Activated gamma-delta T cell treated with Interleukin-2 at 50 U/mL for 16 hours (primary cell): ENCODE measurements around the gene MESP2.
A peak's percentile ranks its signal among the peaks of the same experiment; 100 is the strongest.

Source experiments
- DNase-seq: peaks from one replicate; pipeline ENCODE4 v3.0.0-alpha.2; 2020

The MESP2 gene, protein sequence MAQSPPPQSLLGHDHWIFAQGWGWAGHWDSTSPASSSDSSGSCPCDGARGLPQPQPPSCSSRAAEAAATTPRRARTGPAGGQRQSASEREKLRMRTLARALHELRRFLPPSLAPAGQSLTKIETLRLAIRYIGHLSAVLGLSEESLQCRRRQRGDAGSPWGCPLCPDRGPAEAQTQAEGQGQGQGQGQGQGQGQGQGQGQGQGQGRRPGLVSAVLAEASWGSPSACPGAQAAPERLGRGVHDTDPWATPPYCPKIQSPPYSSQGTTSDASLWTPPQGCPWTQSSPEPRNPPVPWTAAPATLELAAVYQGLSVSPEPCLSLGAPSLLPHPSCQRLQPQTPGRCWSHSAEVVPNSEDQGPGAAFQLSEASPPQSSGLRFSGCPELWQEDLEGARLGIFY

DNA sequence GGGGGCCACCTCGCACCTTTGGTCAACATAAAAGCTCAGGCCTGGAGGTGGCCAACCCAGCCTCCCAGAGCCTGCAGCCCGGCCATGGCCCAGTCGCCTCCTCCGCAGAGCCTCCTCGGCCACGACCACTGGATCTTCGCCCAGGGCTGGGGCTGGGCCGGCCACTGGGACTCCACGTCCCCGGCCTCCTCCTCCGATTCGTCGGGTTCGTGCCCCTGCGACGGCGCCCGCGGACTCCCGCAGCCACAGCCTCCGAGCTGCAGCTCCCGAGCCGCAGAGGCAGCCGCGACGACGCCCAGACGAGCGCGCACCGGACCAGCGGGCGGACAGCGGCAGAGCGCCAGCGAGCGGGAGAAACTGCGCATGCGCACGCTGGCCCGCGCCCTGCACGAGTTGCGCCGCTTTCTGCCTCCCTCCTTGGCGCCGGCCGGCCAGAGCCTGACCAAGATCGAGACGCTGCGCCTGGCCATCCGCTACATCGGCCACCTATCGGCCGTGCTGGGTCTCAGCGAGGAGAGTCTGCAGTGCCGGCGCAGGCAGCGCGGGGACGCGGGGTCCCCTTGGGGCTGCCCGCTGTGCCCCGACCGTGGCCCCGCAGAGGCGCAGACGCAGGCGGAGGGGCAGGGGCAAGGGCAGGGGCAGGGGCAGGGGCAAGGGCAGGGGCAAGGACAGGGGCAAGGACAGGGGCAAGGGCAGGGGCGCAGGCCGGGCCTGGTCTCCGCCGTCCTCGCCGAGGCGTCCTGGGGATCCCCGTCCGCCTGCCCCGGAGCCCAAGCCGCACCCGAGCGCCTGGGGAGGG, at the start of gene MESP2:
Gene MESP2, plus strand, starts transcription at position 59 of the 799 bp plus-strand sequence. Its CDS starts 26 bp downstream, at position 85.
- DNase-seq, result peak; percentile 26

DNA sequence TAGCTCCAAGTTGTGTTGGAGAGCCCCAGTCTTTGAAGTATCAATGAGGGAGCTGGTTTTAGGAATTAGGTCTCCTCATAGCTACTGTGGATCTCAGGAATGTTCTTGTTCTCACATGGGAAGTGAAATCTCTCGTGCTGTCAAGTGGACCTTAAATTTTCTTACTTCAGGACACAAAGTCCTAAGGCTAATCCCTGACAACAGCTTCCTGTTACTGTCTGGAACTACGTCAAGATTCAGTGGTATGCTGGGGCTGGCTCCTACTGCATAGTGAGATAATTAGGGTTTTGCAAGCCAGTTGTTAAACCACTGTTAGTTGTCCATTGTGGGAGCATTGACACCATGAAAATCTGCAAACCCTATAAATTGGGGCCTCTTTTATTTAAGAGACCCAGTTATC, 47.9 kb upstream of the MESP2 start:
- no peak for DNase-seq

DNA sequence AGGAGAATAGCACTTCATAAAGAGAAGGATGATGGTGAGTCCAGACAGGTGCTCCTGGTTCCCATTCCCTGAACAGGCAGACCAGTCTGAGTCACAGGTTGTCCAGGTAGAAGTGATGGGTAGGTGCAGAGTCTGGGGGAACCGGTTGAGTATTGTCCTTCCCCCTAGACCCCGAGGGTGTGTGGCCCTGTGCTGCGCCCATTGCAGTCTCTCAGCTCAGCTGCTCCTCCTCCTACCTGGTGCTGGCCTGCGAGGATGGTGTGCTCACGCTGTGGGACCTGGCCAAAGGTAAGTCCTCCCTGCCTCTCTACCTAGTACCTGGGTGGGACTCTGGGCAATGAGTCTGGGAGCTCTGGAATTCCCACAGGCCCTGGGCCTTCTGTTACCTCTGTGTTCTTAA, 44.9 kb upstream of the MESP2 start:
- no peak for DNase-seq

DNA sequence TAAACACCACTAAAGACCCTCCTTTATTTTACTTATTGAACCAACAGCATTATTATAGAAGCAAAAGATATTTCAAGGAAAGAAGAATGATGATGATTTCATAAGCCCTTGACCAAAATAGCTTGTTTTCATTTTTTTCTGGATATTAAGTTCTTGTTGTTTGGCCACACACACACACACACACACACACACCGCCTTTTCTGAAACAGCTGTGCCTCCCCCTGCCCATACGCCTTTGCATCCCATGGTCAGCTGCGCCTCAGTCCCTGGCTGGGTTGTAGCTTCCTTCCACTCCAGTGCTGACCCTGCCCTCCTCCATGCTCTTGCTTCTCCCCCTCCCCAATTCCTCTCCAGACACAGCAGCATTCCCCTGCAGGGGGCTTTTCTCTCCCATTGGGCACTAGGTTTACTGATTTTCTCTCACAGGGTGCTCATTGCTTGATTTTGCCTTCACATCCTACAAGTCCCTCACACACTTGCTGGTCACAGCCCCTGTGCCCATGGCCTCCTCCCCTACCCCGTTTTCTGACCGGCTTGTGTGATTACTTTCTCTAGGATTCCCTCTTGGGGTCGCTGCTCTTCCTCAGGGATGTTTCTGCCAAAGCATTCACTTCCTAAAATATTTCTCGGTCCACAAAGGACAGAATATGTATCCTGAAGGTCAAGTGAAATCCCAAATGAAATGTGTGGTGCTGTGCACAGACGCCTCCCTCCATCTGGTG, 43.5 kb upstream of the MESP2 start:
- no peak for DNase-seq

DNA sequence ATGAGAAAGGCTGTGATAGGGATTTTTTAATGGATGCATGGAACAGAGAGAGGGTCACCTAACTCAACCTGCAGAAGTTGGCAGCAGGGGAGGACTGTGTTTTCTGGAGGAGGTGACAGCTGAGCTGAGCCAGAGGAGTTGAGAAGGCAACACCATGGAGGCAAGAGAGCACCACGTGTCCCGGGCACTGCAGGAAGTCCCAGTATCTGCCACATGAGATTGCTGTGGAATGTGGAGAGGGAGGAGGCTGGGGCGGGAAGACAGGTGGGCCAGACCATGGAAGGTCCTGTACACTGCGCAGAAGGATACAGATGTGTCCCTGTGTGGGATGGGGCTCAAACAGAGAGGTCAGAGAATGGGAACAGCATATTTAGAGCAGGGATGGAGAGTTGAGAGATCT, 40.4 kb upstream of the MESP2 start:
- DNase-seq, result no peak

DNA sequence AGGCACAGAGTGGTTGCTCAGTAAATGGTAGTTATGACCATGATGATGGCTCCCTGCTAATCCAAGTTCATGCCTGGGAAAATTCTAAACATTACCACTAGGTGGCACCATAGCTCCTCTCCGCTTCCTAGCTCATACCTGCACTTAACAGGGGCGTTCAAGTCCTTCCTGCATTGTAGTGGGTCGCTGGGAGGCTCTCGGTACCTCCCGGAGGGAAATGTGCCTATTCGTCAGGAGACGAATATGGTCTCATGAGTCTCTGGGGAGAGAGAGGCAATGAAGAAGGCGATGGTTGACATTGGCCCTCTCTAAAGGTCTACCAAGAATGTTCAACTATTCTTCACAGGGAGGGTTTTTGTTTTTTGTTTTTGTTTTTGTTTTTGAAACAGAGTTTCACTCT, 36.0 kb upstream of the MESP2 start:
- DNase-seq, result peak; percentile 55

DNA sequence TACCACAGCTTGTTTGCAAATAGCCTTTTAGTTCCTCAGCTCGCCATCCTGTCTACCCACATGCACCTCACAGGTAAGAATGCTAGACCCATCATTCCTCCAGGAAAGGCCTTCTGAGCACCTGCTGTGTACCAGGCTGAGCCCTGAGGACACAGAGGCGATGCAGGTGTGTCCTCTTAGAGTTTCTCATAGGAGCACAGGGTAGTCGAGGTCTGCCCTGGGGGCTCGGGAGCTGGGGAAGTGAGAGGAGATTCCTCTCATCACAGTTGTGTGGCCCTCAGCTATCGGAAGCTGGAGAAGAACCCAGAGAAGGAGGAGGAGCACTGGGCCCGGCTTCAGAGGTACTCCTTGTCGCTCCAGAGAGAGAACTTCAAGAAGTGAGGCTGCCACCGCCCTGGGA, 33.1 kb upstream of the MESP2 start:
- no peak for DNase-seq

DNA sequence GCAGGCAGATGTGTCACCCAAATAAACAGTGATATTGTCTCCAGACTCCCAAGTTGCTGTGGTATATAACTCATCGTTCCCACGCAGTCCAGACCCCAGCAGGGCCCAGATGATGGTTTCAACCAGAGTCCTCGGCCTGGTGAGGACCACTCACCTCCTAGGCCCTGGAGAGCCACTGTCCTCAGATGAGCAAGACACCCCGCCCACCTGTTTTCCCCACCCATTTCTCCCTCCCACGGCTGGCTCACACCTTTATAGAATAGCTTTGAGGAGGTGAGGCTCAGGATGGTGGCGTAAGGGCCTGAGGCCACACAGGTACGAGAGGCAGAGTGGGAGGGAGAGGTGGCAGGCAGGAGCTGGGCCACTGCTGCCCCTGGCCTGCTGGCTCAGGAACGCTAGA, 32.5 kb upstream of the MESP2 start:
- DNase-seq, result no peak

DNA sequence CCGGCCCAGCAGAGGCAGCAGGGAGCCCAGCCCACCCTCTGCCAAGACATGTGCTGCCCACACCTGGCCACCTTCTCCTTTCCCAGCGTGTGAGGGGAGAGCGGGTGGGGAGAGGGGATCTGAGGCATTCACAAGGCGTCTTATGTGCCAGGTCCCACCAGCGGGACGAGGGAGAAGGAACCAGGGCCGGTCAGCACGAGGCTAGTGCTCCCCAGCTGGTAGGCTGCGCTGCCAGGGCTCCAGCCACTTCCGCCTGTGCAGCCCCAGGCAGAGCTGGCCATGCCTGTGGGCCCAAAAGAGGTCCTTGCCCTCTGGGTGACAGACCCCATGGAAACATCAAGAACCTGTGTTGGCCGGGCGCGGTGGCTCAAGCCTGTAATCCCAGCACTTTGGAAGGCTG, 31.0 kb upstream of the MESP2 start:
- no peak for DNase-seq

DNA sequence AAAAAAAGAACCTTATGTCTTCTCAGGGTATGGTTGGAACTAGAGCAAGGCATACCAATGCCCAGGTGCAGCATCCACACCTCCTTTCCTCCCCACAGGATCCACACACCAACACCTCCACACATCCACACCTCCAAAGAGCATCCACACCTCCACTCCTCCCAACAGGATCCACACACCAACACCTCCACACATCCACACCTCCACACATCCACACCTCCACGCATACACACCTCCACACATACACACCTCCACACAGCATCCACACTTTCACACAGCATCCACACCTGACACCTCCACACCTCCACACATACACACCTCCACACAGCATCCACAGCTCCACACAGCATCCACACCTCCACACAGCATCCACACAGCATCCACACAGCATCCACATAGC, 30.4 kb upstream of the MESP2 start:
- DNase-seq, result no peak

DNA sequence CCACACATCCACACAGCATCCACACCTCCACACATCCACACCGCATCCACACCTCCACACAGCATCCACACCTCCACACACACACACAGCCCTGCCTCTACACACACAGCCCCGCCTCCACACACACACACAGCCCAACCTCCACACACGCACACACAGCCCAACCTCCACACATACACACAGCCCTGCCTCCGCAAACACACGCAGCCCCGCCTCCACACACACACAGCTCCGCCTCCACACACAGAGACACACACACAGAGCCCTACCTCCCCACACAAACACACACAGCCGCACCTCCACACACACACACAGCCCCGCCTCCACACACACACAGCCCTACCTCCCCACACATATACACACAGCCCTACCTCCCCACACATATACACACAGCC, 29.7 kb upstream of the MESP2 start:
- no peak for DNase-seq

DNA sequence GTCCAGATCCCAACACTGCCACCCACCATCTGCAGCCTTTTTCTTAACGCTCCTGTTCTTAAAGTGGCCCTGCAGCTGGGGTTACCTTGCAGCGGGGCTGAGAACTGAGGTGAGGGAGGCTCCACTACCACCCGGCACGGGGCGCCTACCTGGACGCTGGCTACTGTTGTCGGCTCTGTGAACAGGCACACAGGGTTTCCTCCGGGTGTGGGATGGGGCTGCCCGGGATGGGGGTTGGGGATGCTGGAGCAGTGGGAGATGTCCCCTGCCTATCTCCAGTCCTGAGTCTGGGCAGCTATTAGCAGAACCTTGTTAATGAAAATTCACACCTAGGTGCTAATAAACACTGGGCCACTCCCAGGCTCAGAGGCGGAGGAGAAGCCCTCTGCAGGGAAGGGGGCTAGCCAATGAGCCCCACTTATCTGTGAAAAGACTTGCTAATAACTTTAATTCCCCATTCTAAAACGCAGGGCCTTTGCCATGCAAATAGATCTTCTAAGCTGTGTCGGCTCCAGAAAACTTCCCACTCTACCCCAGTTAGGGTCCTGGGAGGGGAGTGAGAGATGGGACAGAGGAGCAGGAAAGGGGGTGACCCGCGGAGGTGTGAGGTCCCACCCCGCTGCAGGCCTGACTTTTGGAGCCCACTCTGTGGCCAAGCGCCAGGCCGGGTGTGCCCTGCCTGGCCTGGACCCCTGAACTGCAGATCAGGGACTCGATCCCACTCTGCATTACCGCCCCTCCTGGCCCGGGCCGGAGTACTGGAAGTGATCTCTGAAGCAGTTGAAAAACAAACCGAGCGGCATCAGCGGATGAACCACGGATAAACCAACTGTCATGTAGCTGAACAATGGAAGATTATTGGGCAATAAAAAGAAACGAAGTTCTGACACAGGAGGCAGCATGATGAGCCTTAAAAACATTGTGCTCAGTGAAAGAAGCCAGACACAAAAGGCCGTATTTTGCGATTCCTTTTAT, 28.1 kb upstream of the MESP2 start:
- DNase-seq, result no peak

DNA sequence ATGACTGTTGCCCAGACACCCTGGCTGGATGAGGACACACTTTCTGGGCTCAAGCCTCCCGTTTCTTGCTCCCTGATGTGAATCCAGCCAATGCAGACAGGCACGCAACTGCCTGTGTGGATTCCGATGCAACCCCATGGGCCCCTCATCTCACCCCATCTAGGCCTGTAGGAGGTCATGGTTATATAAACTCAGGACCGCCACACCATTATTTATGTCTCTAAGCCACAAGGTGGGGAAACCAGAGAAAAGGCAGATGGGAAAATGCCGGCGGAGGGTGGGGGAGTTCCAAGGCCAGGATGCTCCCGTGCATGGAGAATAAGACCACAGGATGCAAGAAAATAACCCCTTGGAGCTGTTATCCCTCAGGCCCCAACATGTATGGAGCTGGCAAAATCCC, 27.1 kb upstream of the MESP2 start:
- no peak for DNase-seq

DNA sequence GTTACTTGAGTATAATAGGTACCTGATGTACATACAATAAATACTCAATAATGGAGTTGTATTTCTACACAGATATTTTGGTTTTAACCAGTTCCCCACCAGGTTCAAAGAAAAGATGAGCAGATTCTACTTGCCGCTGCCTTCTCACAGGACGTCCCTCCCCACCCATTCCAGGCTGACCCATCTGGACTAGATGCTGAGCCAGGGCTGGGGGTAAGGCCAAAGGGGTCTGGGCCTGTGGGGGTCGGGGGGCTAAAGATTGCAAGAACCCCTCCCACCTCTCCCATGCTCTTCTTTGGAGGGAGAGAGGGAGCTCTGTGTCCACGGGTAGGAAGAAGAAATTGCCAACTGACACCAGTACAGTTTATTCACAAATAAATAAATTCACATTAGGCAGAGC, 26.6 kb upstream of the MESP2 start:
- no peak for DNase-seq

DNA sequence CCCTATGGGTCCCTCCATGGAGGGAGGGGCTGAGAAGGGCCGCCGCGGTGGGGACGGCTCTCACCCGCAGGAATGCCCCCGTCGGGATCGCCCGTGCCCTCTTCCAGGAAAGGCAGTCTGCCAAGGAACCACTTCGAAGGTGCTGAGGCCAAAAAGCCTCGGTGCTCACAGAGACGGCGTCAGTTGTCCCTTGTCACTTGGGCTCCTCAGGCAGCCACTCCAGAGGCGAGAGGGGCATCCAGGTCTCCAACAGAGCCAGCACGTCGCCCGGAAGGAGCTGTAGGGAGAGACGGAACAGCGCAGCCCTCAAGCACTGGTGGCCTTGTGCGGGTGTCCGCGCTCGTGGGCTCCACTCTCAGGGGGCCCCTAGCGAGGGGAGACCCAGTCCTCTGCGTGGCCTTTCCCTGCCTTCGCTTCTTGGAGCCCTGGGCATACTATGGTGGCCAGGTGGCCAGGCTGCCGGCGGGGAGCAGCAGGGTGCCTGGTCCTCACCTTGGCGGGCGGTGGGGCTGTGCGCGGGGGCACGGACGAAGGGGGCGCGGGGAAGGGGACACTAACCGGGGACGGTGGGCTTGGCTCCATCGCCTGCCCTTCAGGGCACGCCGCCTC, 26.1 kb upstream of the MESP2 start:
- DNase-seq, result no peak

DNA sequence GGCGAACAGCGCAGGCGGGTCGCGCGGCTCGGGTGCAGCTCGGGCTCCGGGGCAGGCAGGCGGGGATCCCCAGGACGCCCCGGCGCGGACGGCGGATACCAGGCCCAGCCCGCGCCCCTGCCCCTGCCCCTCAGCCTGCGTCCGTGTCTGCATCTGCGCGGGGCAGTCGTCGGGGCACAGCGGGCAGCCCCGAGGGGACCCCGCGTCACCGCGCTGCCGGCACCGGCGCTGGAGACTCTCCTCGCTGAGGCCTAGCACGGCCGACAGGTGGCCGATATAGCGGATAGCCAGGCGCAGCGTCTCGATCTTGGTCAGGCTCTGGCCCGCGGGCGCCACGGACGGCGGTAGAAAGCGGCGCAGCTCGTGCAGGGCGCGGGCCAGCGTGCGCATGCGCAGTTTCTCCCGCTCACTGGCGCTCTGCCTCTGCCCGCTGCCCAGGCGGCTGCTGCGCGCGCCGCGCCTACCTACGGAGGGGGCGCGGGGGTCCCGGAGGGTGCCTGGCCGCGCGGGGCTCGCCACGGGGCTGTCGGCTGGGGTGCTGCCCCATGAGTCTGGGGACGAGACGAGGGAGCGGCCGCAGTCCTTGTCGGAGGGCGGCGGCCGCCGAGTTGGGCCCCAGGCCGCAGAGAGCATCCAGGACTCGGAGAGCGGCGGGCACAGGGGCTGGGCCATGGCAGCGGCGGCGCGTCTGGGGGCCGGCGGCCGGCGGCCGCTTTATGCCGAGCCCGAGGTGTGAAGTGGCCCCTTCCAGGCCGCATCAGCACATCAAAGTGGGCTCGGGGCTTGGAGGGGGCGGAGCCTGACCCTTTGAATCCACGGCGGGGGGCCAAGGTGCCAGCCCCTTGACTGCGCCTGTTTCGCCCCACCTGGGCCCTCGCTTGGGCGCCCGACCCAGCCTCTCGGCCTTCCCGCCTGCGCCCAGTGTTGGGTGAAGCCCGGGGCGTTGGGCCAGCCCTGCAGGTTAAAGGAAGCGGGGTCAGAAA, 25.3 kb upstream of the MESP2 start, which contains the start of gene MESP1:
Gene MESP1, minus strand, starts transcription at position 690 of the 983 bp plus-strand sequence. Its CDS starts 18 bp downstream, at position 672.
- peak; percentile 84 for DNase-seq

DNA sequence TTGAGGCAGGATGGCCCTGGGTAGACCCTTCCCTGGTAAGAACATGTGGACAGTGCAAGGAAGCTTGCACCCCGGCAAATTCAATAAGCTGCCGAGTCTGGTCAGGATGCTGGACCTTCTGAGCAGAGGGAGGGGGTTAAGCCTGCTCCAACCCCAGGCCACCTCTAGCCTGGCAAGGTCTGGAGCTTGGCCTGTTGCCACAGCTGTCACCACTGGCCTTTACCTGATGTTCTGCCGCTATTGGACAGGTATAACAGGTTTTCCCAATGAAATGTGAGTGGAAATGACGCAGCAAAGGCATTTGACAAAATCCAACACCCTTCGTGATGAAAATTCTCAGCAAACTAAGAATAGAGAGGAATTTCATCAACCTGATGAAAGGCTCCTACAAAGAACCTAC, 24.4 kb upstream of the MESP2 start:
- DNase-seq, result no peak

DNA sequence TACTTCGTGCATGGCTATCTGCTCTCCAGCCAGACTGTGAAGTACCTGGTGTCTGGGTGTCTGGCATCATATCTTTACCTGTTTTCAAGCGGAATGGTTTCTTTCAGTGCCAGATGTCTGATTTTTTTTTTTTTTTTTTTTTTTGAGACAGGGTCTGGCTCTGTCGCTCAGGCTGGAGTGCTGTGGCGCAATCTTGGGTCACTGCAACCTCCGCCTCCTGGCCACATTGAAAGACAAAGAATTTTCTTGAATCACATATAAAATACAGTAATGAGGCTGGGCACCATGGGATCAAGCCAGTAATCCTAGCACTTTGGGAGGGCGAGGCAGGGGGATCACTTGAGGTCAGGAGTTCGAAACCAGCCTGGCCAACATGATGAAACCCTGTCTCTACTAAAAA, 22.3 kb upstream of the MESP2 start:
- no peak for DNase-seq

DNA sequence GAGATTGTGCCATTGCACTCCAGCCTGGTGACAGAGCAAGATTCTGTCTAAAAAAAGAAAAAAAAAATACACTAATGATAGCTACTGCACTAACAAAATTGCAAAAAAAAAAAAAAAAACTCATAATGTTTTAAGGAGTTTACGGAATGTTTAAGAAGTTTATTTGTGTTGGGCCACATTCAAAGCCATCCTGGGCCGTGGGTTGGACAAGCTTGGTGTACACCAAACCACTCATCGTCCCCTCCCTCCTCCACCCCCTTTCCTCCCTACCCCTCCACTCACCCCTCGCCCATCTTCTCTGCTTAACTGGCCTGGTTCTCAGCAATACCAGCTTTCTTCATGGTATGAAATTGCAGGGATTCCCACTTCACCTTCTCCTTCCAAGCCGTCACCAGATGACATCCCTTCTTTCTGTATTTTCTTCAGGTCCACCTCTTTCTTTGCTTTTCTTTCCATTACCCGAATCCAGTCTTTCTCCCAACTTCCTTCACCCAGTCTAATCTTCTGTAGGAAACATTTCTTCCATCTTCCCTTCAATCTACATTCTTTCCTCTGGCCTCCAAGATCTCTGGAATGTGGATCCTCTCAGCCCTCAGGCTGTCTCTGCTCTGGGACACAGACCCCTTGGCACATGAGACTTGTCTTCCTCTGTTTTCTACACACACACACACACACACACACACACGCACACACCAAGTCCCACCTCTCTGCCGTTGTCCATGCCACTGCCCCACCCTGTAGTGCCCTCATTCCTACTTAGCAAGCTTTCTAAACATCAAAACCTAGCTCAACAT, 21.6 kb upstream of the MESP2 start:
- no peak for DNase-seq

DNA sequence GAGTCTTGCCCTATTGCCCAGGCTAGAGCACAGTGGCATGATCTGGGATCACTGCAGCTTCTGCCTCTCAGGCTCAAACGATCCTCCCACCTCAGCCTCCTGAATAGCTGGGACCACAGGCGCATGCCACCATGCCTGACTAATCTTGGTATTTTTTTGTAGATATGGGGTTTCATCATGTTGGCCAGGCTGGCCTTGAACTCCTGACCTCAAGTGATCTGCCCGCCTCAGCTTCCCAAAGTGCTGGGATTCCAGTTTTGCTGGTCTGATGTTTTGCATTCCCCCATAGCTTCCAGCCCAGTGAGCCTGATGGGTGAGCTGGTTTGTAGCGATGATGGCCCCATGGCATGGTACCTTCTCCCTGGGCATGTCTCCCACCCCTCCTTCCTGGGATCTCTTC, 20.4 kb upstream of the MESP2 start:
- no peak for DNase-seq
